GM18870 (cell line): ENCODE measurements around the gene HSPA12A.
"Not testable (repeated sequence)": the region's sequence is repeated elsewhere in the genome, so short reads cannot be mapped to it uniquely, and the experiment has no call there.

Experiments used
- ATAC-seq: cut with Tn5 transposase; IDR thresholded peaks from one replicate; pipeline ENCODE4 v1.9.1; 2021; ENCODE audit warnings: moderate library complexity; ENCODE audit not compliant: unreplicated experiment

HSPA12A gene

DNA sequence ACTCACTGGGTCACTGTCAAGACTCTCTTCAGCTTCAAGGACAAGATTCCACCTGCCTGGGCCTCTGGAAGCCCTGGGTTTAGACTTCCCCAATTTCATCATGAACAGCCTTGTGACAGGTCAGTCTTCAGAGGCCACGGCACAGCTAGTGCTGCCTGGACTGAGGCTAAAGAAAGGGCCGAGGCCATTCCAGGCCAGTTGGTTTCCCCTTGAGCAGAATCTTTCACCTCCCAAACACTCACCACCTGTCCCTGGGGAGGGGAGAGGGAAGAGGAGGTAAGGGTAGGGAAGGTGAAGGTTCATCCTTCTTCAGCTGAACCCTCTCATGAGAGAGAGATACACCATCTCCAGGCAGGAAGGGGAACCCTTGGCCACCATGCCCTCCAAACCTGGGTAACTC lies 24.3 kb downstream of the HSPA12A start:
- ATAC-seq = no peak

- ATAC-seq = no peak
These were observed 26.0 kb downstream of the HSPA12A start for GRCh38 chr10:116716381-116716780.

DNA sequence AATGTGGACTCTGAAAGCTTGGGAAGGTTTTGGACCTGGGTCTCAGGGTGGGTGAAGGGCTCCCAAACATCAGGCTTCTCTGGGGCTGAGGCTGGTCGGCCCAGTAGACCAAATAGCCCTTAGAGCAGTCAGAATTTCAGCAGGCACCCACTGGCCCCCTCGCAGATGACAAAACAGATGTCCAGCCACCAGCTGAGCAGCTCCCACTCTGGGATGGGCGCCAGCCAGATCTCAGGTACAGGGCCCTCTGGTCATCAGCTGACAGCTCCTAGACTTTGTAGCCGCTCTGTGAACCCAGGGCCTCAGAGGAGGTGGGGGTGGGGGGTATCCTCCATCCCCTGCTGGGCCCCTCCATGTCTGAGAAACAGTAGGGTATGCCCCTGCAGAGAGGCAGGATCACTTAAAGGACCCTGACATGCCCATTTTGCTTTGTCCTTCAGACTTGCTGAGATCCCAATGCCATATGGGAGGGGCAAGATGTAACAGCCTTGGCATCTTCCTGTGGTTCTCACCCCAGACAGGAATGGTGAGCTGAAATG lies 26.5 kb downstream of the HSPA12A start:
- ATAC-seq = no peak

DNA sequence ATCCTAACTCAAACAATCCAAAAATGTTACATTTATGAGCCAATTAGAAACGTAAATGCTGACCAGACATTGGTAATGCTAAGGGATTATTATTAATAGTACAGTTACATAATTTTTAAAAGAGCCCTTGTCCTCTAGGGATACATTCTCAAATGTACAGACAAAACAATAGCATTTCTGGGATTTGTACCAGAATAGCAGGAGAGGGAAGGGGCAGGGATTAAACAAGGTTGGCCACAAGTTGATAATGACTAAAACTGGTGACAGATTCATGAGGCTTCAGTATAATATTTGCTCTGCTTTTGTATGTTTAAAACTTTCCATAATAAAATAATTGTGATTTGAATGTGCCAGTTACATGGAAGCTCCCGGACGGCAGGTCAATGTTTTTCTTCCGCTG lies 27.0 kb downstream of the HSPA12A start:
- ATAC-seq = no peak

GRCh38 chr10:116713846-116714245 lies 28.5 kb downstream of the HSPA12A start:
- no peak for ATAC-seq

GRCh38 chr10:116712989-116713543 lies 29.3 kb downstream of the HSPA12A start:
- no peak for ATAC-seq

GRCh38 chr10:116712519-116712918 lies 29.8 kb downstream of the HSPA12A start:
- ATAC-seq = no peak

- not testable (repeated sequence) for ATAC-seq
These were observed 30.6 kb downstream of the HSPA12A start for GRCh38 chr10:116711803-116712202.

- ATAC-seq = no peak
These were observed 32.3 kb downstream of the HSPA12A start for GRCh38 chr10:116710076-116710475.

DNA sequence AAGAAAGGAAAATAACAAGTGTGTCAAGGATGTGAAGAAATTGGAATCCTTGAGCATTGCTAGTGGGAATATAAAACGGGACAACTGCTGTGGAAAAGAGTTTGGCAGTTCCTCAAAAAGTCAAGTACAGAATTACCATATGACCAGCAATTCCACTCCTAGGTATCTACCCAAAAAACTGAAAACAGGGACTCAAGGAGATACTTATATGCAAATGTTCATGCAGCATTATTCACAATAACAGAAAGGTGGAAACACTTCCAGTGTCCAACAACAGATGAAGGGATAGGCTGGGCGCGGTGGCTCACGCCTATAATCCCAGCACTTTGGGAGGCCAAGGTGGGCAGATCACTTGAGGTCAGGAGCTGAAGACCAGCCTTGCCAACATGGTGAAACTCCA lies 33.5 kb downstream of the HSPA12A start:
- ATAC-seq = no peak

DNA sequence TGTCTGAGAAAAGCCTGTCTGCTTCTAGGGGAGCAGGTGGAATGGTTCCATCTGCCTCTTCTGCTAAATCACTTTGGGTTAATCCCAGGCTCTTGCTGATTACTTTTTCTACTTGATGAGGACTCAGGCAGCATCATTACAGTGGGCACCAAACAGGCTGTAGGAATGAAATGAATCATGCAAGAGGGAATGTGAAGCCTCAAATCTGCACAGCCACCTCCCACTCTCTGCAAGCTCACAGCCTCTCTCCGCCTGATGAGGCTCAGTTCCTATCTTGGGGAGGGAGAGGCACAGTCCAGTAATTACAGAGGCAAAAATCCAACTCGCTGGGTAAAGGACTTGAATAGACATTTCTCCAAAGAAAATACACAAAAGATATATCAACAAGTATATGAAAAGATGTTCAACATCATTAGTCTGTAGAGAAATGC lies 34.0 kb downstream of the HSPA12A start:
- no peak for ATAC-seq

DNA sequence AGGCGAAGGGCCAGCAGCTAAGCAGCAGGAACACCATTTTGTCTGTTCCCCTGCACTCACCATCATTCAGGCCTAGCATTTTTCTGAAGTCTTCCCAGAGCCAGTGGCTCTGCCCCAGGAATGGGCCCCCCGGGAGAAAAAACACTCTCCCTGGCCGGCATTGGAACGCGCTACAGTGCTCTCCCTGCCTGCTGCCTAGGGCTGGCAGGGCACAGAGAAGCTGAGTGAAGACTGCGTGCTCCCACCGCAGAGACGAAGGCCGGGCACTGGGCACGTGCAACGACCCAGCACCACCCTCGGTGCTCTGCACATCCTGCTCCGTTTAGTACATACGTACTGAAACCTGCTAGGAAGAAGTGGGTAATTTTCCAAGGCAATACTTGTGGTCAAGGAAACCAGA lies 34.4 kb downstream of the HSPA12A start:
- ATAC-seq = no peak

DNA sequence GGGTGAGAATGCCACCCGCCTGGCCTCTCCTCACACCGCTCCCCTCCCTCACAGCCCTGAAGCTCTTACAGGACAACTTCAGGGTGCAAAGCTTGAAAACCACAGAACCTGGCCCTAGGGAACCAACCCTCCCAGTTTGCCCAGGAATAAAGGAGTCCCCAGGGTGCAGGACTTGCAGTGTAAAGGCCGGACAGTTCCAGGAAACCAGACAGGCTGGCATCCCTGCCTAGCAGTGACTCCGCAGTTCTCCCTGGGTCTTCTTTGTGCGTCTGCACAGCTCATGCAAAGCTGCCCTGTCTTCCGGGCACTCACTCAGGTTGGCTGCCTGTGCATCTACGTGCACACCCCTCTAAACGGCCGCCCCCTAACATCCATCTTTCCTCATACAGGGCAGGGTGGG lies 36.1 kb downstream of the HSPA12A start:
- no peak for ATAC-seq

GRCh38 chr10:116705498-116705897 lies 36.9 kb downstream of the HSPA12A start:
- no peak for ATAC-seq

- no peak for ATAC-seq
These were observed 37.4 kb downstream of the HSPA12A start for GRCh38 chr10:116704926-116705325.

DNA sequence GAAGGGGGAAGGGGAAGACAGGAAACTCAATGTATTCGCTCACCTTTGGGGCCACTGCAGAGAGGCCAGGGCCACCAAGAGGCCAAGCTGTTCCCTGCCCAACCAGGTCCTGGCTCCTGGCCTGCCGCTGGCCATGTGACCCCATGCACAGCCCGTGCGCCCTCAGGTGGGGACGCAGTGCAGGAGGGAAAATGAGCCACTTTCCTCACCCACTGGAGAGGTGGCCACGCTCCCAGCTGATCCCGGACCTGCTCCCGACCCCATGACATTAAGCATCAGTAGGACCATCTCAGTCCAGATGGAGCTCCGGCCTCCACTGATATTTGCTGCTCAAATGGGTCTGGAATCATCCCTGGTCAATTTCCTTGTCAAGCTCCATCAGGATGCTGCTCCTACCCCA lies 40.2 kb downstream of the HSPA12A start:
- ATAC-seq = no peak

- ATAC-seq = no peak
These were observed 42.8 kb downstream of the HSPA12A start for GRCh38 chr10:116699471-116700150.

DNA sequence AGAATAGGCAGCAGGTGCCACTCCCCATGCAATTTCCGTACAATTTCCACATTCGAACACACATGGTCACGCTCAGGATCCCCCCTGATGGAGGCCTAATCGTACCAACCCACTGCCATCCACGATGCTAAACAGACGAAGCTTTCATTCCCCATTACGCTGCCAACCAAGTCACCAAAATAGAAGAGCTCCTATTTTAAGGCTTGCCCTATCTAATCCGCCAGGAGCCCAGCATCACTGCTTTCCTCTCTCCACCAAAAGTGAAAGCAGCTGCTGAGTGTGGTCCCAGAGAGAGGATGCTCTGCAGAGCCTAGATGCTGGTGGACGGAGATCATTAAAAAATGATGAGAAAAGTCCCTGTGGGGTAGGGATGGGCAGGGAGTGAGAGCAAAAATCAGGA lies 43.3 kb downstream of the HSPA12A start:
- ATAC-seq = no peak

DNA sequence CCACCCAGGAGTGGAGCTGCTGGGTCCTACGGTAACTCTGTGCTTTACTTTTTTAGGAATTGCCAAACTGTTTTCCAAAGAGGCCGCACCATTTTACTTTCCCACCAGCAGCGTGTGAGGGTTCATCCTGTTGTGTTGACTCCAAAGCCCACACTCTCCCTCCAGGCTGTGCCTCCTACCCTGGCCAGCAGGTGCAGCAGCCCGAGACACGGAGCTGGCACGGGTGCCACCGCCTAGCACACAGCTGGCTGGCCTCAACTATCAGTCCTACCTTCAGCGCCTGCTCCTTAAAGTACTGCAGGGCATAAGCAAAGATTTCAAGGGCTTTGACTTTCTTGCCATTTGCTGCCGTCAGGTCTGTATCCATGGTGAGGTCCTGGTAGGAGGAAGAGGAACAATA lies 44.0 kb downstream of the HSPA12A start:
- no peak for ATAC-seq

- no peak for ATAC-seq
These were observed 44.5 kb downstream of the HSPA12A start for GRCh38 chr10:116697816-116698215.

DNA sequence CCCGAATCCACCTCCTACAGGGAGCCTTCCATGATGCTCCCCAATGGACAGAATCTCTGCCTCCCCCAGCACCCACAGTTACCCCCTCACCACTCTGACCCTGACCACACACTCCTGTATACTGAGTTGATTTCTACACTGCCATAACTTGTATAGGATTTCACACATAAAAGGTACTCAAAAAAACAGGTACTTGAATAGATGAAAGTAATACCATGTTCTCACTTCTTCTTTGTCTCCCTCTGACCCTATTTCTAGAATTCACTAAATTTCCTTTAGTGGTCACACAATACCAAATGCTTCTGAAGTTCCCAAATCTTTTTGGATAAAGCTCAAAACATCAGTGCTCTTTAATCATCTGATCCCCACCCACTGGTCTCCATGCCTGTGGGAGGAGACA lies 45.4 kb downstream of the HSPA12A start:
- no peak for ATAC-seq

- ATAC-seq = no peak
These were observed 47.5 kb downstream of the HSPA12A start for GRCh38 chr10:116694927-116695268.
